GM03348 (cell line): ENCODE results near the gene TBC1D5.

Experiments used
- DNase-seq: peaks from one replicate; pipeline ENCODE4 v3.0.0; 2012; ENCODE audit warnings: low spot score

The TBC1D5 gene

GRCh38 chr3:17290894-17291293 is 451.5 kb downstream of the TBC1D5 start:
- peak; percentile 11 for DNase-seq

GRCh38 chr3:17288839-17289399 is 453.5 kb downstream of the TBC1D5 start:
- DNase-seq: no peak

- DNase-seq: no peak
Measured at GRCh38 chr3:17287006-17287689, 455.3 kb downstream of the TBC1D5 start.

- no peak for DNase-seq
Measured at GRCh38 chr3:17278006-17278405, 464.4 kb downstream of the TBC1D5 start.

GRCh38 chr3:17266846-17267245 is 475.6 kb downstream of the TBC1D5 start:
- no peak for DNase-seq

DNA sequence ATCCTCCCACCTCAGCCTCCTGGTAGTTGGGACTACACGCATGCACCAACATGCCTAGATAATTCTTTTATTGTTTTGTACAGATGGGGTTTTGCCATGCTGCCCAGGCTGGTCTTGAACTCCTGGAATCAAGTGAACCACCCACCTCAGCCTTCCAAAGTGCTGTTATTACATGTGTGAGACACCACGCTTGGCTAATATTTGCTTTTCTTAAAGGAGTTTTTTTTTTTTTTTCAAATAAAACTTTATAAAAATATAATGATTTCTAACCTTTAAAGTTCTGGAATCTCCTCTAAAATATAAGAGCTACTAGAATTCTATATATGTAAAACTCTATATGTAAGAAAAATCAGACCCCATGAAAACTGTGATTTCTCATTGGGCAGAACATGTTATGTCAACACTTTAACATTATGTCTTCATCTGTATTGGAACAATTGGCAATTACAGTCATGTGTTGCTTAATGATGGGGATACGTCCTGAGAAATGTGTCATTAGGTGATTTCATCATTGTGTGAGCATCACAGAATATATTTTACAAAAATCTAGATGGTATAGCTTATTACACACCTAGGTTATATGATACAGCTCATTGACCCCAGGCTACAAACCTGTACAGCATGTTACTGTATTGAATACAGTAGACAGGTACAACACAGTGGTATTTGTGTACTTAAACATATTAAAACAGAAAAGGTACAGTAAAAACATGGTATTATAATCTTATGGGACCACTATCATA is 480.6 kb downstream of the TBC1D5 start:
- DNase-seq: no peak

DNA sequence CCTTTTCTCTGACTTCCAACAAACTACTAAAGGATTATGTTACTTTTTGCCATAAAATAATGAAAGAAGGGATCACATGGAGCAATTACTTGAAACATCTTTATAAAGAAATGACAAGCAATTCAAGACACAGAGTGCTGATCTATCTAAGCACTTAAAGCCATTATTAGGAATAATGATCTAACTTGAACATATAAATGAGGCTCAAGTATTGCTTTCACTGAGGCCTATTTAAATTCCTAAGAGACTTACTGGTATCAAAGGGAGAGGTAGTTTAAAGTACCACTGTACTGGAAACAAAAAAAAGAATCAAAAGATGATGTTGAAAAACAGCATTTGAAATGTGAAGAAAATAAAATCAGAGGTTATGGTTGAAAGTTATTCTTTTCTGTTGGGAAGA is 482.2 kb downstream of the TBC1D5 start:
- DNase-seq: no peak

- no peak for DNase-seq
Measured at GRCh38 chr3:17259685-17260084, 482.7 kb downstream of the TBC1D5 start.

DNA sequence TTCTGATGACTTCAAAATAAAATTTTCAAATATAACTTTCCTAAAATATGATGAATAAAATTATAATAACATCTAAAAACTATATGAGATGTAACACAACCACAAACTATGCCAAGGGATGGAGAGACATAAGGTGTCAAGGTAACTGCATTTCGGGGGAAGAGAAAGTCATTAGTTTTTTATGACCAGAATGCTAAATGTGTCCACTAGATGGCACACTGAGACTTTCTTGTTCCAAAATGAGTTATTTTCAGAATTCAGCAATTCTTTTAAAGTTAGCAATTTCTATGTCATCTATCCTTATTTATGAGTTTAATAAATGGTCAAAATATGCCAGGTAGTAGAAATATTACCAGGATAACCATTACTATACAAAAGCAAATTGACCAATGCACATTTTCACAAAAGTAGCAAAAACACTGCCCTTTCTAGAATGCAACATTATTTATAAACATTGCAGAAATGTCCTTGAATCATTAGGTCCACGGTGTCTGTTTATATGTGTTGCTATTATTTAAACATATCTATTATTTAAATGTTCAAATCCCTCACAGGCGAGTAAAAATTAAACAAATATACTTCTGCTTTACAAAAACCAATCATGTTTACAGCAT is 483.5 kb downstream of the TBC1D5 start:
- DNase-seq: peak; percentile 54

DNA sequence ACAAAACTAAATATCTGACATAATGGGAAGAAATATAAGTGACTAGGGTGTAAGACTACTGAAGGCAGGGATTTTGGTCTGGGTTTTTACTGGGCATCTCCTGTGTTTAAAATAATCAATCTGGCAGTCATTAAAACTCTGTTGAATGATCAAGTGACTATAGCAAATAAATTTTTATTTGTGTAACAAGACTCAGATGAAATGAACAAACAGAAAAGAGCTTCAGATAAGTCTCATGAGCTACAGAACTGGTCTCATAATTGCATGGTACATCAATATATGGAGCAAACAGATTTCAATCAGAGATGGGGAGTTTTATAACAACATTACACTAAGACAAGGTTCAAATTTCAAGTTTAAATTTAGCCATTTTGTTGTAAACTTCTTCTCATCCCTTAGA is 485.2 kb downstream of the TBC1D5 start:
- DNase-seq: no peak

DNA sequence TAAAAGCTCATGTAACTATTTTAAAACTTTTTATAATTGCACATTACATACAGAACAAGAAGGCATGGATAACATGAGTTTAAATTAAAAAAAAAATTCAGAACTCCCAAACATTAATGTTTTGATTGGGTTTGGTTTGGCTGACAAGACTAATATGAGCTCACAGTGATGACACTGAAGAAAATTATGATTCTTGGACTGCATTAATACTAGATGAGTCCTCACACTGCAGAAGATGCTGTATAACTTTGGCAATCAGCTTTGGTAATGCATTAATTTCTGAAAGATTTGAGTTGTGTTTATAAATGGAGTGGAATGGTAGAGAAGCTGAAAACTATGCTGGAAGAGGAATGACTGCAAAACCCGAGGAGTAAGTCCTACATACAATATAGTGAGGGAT is 498.8 kb downstream of the TBC1D5 start:
- DNase-seq: peak; percentile 4

DNA sequence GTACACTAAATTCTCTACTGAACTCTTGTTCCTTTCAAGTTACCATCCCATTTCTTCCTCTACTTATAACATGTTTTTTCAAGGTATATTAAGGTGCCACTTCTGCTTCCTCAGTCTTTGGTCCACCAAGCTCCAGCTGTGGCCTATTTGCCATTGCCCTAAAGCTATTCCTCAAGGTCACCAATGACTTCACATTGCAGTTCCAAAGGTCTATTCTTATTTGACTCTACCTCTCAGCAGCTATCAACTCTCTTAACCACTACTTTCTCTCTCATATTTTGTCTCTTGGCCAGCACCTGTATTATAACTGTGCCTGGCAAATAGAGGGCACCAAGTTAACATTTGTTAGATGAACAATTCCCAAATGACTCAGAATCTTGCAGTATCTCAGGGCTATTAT is 503.0 kb downstream of the TBC1D5 start:
- DNase-seq: no peak

DNA sequence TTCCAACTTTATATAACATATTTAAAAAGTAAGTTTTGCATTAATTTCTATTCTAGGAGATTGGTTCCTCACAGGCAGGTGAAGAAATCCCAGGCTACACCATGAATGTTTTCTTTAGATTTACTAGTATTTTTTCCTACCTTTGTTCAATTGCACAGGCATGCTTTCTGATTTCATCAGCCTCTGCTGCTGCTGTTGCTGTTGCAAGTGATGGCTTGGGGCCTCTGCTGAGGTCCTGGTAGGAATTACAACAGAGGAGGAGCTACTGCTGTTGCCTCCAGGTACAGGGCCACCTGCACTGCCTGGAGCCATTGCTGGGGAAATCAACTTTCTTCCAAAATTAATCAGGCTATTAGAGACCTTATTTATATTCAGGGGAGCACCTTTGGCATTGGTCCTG is 504.4 kb downstream of the TBC1D5 start:
- peak; percentile 11 for DNase-seq

DNA sequence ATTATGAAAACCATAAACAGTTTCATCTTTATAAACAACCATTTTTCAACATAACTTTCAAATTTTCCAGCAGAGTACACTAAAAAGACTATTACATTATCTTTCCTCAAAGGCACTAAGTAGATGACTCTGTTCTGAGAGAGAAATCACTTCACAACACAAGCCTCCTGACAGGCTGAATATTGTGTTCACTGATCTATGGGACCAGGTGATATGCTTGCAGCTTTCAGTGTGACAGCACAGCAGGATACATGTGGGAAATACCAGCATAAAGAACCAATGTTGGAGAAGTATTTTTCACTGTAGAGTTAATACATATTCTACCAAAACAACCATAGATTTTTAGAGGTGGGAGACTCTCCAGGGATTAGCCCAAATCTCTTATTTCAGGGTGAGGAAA is 507.1 kb downstream of the TBC1D5 start:
- no peak for DNase-seq

DNA sequence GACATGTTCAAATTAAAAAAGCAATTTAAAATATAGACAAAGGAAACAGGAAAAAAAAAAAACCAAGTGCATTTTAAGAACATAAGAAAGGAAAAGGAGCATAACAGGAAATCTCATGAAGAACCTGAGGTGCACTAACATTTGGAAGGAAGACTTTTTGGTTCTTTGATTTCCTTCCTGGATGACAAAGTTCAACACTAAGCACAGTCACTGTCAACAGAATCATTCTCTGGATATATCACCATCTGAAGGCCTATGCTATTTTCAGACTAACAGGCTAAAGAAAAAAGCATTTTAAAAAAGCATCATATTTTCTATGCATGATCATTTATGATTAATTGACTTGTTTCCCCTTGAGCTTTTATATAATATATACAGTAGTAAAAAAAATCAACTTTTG is 508.0 kb downstream of the TBC1D5 start:
- no peak for DNase-seq

GRCh38 chr3:17233398-17233800 is 509.0 kb downstream of the TBC1D5 start:
- peak; percentile 49 for DNase-seq

DNA sequence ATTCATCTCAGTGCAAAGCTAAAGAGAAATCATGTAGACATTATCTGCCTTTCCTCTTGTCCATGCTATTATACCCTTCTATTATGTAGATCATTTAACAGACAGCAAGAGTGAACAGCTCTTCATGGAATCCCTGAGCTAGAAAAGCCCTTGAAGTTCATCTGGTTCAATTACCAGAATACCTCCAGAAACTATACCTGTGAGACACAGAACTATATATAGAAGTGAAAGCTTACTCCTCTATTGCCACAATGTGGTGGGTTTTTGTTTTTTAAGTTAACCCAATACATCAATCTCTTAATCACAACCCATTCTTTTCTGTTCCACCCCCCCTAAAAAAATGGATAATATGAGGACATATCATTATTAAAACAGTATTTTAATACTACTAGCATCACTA is 510.0 kb downstream of the TBC1D5 start:
- no peak for DNase-seq

- no peak for DNase-seq
Measured at GRCh38 chr3:17231537-17232261, 510.7 kb downstream of the TBC1D5 start.

DNA sequence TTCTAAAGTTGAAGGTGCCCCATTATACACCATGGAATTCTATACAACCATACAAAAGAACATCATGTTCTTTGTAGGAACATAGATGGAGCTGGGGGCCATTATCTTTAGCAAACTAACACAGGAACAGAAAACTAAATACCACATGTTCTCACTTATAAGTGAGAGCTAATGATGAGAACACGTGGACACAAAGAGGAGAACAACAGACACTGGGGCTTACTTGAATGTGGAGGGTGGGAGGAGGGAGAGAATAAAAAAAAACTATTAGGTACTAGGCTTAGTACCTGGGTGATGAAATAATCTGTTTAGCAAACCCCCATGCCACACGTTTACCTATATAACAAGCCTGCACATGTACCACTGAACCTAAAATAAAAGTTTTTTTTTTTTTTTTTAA is 515.0 kb downstream of the TBC1D5 start:
- DNase-seq: no peak

- no peak for DNase-seq
Measured at GRCh38 chr3:17221529-17221928, 520.9 kb downstream of the TBC1D5 start.

- DNase-seq: no peak
Measured at GRCh38 chr3:17219593-17219992, 522.8 kb downstream of the TBC1D5 start.

GRCh38 chr3:17218587-17218986 is 523.8 kb downstream of the TBC1D5 start:
- DNase-seq: no peak
